Kidney capillary endothelial cell (primary cell): Measurements from ENCODE around the gene USP34.

Experiments used
- DNase-seq: peaks from one replicate; pipeline ENCODE4 v3.0.0-alpha.2; 2018; ENCODE audit warnings: low spot score

USP34 gene

GRCh38 chr2:61371027-61371426 is 99.9 kb downstream of the USP34 start:
- no peak for DNase-seq

GRCh38 chr2:61368687-61369665 is 101.9 kb downstream of the USP34 start:
- no peak for DNase-seq

DNA sequence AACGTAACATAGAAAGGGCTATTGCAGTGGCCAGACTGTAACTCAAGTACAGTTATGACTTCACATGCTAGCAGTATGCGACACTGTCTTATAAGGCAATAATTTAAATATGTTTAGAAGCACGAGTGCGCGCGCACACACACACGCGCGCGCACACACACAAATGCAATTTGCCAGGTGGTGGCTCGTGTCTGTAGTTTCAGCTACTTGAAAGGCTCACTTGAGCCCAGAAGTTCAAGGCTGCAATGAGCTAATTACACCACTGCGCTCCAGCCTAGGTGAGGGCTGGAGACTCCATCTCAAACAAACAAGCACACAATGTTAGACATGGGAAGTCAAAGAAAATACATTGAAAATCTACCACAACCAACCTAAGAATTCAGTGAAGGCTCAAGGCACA is 103.7 kb downstream of the USP34 start:
- DNase-seq = no peak

GRCh38 chr2:61363580-61363979 is 107.3 kb downstream of the USP34 start:
- no peak for DNase-seq

DNA sequence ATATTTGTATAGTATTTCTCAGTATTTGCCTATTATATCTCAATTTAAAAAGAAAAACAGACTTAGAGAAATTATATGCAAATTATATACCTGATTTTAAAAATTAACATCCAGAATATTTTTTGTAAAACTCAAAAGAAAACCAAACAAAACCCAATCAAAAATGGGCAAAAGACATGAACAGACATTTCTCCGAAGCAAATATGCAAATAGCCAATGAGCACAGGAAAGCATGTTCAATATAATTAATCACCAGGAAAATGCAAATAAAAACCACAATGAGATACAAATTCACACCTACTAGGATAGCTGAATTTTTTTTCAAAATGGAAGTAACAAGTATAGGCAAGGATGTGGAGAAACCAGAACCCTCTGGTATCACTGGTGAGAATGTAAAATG is 108.0 kb downstream of the USP34 start:
- DNase-seq = no peak

DNA sequence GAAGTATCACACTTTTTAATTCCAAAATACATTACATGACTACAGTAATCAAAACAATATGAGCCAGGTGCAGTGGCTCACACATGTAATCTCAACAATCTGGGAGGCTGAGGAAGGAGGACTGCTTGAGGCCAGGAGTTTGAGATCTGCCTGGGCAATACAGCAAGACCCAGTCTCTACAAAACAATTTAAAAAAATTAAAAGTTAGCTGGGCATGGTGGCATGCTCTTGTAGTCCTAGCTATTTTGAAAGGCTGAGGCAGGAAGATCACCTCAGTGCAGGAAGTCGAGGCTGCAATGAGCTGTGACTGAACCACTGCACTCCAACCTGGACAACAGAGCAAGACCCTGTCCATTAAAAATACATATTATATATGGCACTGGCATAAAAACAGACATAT is 109.8 kb downstream of the USP34 start:
- DNase-seq = no peak

DNA sequence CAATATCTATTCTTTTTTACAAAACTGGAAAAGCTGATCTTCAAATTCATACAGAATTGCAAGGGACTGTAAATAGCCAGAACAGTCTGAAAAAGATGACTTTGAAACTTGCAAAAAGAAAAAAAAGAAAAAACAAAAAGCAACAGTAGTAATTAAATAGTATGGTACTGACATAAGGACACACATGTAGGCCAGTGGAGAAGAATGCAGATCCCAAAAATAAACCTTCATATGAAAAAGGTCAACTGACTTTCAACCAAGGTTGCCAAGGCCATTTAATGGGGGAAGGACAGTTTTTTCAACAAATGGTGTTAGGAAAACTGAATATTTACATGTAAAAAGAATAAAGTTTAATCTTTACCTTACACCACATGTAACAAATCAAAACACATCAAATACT is 111.8 kb downstream of the USP34 start:
- no peak for DNase-seq

DNA sequence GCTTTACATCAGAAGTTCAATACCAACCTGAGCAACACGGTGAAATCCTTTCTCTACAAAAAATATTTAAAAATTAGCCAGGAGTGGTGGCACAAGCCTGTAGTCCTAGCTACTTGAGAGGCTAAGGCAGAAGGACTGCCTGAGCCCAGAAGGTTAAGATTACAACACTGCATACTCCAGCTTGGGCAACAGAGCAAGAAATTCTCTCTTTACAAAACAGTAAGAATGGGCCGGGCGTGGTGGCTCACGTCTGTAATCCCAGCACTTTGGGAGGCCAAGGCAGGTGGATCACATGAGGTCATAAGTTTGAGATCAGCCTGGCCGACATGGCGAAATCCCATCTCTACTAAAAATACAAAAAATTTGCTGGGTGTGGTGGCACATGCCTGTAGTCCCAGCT is 113.2 kb downstream of the USP34 start:
- DNase-seq = no peak

DNA sequence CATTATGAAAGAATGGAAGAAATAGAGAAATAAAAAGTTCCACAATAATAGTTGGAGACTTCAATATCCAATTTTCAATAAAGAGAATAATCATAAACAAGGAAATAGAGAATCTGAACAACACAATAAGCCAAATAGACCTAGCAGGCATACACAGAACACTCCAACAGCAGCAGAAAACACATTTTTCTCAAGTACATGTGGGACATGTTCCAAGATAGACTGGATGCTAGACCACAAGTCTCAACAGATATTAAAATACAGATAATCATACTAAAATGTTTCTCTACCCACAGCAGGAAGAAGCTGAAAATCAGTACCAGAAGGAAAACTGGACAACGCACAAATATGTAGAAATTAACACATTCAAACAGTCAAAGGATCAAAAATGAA is 113.9 kb downstream of the USP34 start:
- DNase-seq = no peak

GRCh38 chr2:61356261-61356957 is 114.5 kb downstream of the USP34 start:
- no peak for DNase-seq

GRCh38 chr2:61354543-61355197 is 116.2 kb downstream of the USP34 start:
- no peak for DNase-seq

GRCh38 chr2:61353909-61354308 is 117.0 kb downstream of the USP34 start:
- no peak for DNase-seq

DNA sequence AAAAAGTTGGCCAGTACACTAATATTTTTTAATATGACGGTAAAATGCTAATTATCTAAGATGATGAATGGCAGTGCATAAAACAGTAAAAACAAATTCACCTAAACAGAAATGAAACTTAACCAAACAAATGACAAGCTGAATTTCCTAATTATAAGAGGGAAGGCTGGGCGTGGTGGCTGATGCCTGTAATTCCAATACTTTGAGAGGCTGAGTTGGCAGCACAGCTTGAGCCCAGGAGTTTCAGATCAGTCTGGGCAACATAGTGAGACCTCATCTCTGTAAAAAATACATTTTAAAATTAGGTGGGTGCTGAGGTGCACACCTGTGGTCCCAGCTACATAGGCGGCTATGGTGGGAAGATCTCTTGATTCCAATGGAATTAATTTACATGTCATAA is 120.1 kb downstream of the USP34 start:
- DNase-seq = no peak

DNA sequence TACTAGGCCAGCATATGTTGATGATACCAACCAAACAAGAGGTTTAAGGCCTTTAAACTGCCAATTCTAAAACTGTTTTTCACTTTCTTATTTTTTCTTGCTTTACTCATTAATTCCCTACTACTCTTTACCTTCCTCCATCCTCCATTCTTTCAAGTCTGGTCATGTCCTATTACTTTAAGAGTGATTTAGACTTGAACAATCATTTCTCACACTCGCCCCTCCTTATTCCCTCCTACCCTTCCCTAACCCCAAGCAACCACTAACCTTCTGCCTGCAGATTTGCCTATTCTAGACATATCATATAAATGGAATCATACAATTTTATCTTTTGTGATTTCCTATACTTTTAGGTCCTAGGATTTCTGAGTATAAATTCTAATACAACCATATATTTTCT is 127.7 kb downstream of the USP34 start:
- no peak for DNase-seq

GRCh38 chr2:61340242-61340641 is 130.6 kb downstream of the USP34 start:
- peak; percentile 48 for DNase-seq

GRCh38 chr2:61338447-61338846 is 132.4 kb downstream of the USP34 start:
- DNase-seq = no peak

DNA sequence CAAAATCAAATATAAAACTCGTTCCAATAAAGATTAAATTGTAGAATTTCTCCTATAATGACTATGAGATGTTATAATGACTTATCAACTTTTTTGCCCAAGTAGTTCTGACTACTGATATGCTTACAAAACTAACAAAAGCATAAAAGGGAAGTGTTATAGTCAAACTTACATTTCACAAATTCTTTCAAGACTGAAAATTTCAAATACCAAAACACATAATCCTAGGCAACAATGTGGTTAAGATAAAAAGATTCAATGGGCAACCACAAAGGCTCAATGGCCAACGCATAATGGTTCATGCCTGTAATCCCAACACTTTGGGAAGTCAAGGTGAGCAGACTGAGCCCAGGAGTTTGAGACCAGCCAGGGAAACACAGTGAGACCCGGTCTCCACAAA is 135.7 kb downstream of the USP34 start:
- no peak for DNase-seq

DNA sequence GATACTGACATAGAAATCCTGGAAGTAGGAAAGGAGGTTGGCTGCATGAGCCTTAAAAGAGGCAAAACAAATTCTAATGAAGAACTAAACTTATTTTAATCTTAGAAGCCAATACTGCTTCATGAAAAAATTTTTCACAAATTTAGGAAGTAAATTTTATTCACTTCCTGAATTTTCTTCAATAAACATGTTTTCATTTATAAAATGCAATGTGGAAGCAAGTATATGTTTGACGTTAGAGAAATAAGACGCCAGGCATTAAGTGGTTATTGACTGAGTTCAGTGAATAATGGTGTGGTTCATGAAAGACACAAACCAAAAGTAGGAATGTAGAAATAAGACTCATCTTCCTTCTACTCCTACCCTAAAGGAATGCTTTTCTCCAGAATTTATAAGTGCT is 136.4 kb downstream of the USP34 start:
- no peak for DNase-seq

GRCh38 chr2:61328707-61329251 is 142.1 kb downstream of the USP34 start:
- DNase-seq = peak; percentile 16

DNA sequence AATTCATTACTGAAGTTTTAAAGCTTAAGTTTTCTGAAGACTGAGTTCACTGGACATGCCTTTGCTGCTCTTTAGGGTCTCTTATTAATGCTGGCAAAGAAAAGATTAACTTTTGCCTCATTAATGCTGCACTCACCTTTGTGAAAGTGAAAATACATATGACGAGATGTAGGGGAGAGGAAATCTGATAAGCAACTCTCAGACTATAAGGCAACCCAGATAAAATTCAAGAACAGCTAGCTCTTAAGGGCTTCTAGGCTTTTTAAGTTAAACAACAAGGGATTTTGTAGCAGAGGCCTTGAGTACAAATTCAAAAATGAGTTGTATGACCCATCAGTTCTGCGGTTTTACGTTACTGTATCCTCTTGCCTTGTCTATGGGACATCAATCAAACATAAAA is 143.7 kb downstream of the USP34 start:
- DNase-seq = no peak

- no peak for DNase-seq
Measured at GRCh38 chr2:61326423-61326822, 144.5 kb downstream of the USP34 start.

- no peak for DNase-seq
Measured at GRCh38 chr2:61320181-61320580, 150.7 kb downstream of the USP34 start.

GRCh38 chr2:61318553-61318952 is 152.3 kb downstream of the USP34 start:
- no peak for DNase-seq
